HEK293 (cell line): ENCODE data around the gene STX11.

Source experiments
- TRIM28 ChIP-seq: IDR thresholded peaks from 2 replicates; pipeline ENCODE4 v1.6.1; 2011; ENCODE audit warnings: low read length, control low read depth, borderline replicate concordance
- ZNF175 ChIP-seq: fragments of 450-650 bp; formaldehyde crosslinking; IDR thresholded peaks from 2 replicates; pipeline ENCODE4 v1.5.1; 2016; ENCODE audit warnings: missing biosample characterization, missing genetic modification characterization
- ZNF184 ChIP-seq: fragments of 450-650 bp; IDR thresholded peaks from 2 replicates; pipeline ENCODE4 v1.5.1; 2018; ENCODE audit warnings: missing biosample characterization, mild to moderate bottlenecking, missing genetic modification characterization
- ZNF248 ChIP-seq: fragments of 450-650 bp; formaldehyde crosslinking; IDR thresholded peaks from 2 replicates; pipeline ENCODE4 v1.5.1; 2017; ENCODE audit warnings: missing biosample characterization, missing genetic modification characterization
- ZNF292 ChIP-seq: fragments of 450-650 bp; formaldehyde crosslinking; IDR thresholded peaks from 2 replicates; pipeline ENCODE4 v1.5.1; 2016; ENCODE audit warnings: low read depth, missing biosample characterization, missing genetic modification characterization, borderline replicate concordance
- ZNF624 ChIP-seq: fragments of 450-650 bp; formaldehyde crosslinking; IDR thresholded peaks from 2 replicates; pipeline ENCODE4 v1.5.1; 2017; ENCODE audit warnings: missing biosample characterization, missing genetic modification characterization
- ZNF830 ChIP-seq: fragments of 450-650 bp; IDR thresholded peaks from 2 replicates; pipeline ENCODE4 v1.5.0; 2018; ENCODE audit warnings: missing biosample characterization, missing genetic modification characterization, low read depth, mild to moderate bottlenecking, moderate library complexity
- TF ChIP-seq, protein P1 (sequence below): fragments of 450-650 bp; formaldehyde crosslinking; IDR thresholded peaks from 2 replicates; pipeline ENCODE4 v1.5.1; 2016; ENCODE audit warnings: missing biosample characterization, missing genetic modification characterization
- TF ChIP-seq, protein P2 (sequence below): fragments of 450-650 bp; formaldehyde crosslinking; IDR thresholded peaks from 2 replicates; pipeline ENCODE4 v1.5.1; 2016; ENCODE audit warnings: missing biosample characterization, missing genetic modification characterization
- TF ChIP-seq, protein P3 (sequence below): fragments of 450-650 bp; formaldehyde crosslinking; IDR thresholded peaks from 2 replicates; pipeline ENCODE4 v1.5.1; 2017; ENCODE audit warnings: missing biosample characterization, missing genetic modification characterization
- TF ChIP-seq, protein P4 (sequence below): fragments of 450-650 bp; formaldehyde crosslinking; IDR thresholded peaks from 2 replicates; pipeline ENCODE4 v1.5.1; 2016; ENCODE audit warnings: missing biosample characterization, missing genetic modification characterization
- TF ChIP-seq, protein P5 (sequence below): fragments of 450-650 bp; formaldehyde crosslinking; IDR thresholded peaks from 2 replicates; pipeline ENCODE4 v1.5.1; 2016; ENCODE audit warnings: missing biosample characterization, missing genetic modification characterization

DNA sequence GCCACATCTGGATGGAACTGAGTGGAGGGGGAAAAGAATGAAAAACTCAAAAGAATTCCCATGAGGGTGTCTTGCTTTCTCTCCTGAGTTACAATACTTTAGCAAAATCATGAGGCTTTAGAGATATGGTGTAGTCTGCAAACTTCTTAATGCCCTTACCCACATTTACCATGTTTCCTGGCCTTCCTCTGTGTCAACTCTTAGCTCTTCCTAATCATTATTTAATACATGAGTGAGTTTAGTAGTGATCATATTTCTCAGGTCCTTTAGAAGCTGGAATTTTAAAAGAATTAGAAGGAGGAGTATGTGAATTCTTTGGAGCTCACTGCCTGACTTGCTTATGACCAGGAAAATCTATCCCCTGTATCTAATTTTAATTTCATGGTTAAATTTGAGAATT, 39.0 kb downstream of the STX11 start:
- TF ChIP-seq ZNF624 (no peak), ZNF830 (tag by site-specific recombination) (no peak), ZNF248 (tag by site-specific recombination) (no peak), ZNF184 (no peak), ZNF175 (tag by site-specific recombination) (no peak), ZNF292 (no peak), TRIM28 (no peak)
- TF ChIP-seq, protein P1, sequence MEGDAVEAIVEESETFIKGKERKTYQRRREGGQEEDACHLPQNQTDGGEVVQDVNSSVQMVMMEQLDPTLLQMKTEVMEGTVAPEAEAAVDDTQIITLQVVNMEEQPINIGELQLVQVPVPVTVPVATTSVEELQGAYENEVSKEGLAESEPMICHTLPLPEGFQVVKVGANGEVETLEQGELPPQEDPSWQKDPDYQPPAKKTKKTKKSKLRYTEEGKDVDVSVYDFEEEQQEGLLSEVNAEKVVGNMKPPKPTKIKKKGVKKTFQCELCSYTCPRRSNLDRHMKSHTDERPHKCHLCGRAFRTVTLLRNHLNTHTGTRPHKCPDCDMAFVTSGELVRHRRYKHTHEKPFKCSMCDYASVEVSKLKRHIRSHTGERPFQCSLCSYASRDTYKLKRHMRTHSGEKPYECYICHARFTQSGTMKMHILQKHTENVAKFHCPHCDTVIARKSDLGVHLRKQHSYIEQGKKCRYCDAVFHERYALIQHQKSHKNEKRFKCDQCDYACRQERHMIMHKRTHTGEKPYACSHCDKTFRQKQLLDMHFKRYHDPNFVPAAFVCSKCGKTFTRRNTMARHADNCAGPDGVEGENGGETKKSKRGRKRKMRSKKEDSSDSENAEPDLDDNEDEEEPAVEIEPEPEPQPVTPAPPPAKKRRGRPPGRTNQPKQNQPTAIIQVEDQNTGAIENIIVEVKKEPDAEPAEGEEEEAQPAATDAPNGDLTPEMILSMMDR (tag by site-specific recombination), result no peak
- TF ChIP-seq, protein P2, sequence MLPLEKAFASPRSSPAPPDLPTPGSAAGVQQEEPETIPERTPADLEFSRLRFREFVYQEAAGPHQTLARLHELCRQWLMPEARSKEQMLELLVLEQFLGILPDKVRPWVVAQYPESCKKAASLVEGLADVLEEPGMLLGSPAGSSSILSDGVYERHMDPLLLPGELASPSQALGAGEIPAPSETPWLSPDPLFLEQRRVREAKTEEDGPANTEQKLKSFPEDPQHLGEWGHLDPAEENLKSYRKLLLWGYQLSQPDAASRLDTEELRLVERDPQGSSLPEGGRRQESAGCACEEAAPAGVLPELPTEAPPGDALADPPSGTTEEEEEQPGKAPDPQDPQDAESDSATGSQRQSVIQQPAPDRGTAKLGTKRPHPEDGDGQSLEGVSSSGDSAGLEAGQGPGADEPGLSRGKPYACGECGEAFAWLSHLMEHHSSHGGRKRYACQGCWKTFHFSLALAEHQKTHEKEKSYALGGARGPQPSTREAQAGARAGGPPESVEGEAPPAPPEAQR (tag by site-specific recombination), result no peak
- TF ChIP-seq, protein P3, sequence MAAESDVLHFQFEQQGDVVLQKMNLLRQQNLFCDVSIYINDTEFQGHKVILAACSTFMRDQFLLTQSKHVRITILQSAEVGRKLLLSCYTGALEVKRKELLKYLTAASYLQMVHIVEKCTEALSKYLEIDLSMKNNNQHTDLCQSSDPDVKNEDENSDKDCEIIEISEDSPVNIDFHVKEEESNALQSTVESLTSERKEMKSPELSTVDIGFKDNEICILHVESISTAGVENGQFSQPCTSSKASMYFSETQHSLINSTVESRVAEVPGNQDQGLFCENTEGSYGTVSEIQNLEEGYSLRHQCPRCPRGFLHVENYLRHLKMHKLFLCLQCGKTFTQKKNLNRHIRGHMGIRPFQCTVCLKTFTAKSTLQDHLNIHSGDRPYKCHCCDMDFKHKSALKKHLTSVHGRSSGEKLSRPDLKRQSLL (tag by site-specific recombination), result no peak
- TF ChIP-seq, protein P4, sequence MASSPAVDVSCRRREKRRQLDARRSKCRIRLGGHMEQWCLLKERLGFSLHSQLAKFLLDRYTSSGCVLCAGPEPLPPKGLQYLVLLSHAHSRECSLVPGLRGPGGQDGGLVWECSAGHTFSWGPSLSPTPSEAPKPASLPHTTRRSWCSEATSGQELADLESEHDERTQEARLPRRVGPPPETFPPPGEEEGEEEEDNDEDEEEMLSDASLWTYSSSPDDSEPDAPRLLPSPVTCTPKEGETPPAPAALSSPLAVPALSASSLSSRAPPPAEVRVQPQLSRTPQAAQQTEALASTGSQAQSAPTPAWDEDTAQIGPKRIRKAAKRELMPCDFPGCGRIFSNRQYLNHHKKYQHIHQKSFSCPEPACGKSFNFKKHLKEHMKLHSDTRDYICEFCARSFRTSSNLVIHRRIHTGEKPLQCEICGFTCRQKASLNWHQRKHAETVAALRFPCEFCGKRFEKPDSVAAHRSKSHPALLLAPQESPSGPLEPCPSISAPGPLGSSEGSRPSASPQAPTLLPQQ (tag by site-specific recombination), result no peak
- TF ChIP-seq, protein P5, sequence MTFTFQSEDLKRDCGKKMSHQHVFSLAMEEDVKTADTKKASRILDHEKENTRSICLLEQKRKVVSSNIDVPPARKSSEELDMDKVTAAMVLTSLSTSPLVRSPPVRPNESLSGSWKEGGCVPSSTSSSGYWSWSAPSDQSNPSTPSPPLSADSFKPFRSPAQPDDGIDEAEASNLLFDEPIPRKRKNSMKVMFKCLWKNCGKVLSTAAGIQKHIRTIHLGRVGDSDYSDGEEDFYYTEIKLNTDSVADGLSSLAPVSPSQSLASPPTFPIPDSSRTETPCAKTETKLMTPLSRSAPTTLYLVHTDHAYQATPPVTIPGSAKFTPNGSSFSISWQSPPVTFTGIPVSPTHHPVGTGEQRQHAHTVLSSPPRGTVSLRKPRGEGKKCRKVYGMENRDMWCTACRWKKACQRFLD (tag by site-specific recombination), result no peak
